HT1080 (cell line): ENCODE results near the gene KRTAP12-1. TPM values are rescaled to one million over a fixed set of nuclear protein-coding genes. Genes with fewer than 3 reads are reported as not detected.
"Not testable (repeated sequence)": the region's sequence is repeated elsewhere in the genome, so short reads cannot be mapped to it uniquely, and the experiment has no call there.

Source experiments
- DNase-seq: peaks from one replicate; pipeline ENCODE4 v3.0.0-alpha.2; 2015; ENCODE audit warnings: low read depth
- small RNA-seq: library from RNA; depleted of rRNA; stranded (forward); fragments of <200 nt; gene quantifications from one replicate; pipeline ENCODE3, GENCODE V24; 2014
- total RNA-seq: library from RNA; depleted of rRNA; stranded (reverse); fragments of >200 nt; shearing (Covaris generic); gene quantifications from 2 replicates; pipeline ENCODE4 v1.2.3, GENCODE V29; 2014; rRNA removed

The KRTAP12-1 gene
- total RNA-seq, 1 experiment from 2014 or later, result not detected

- DNase-seq, result not testable (repeated sequence)
Observed at GRCh38 chr21:44646366-44647221, 35.4 kb downstream of the KRTAP12-1 start, which contains the start of gene KRTAP10-11. KRTAP10-11 (plus strand) TSS chr21:44646414; CDS start chr21:44646459, 45 bp downstream.

GRCh38 chr21:44644878-44645277 is 37.1 kb downstream of the KRTAP12-1 start:
- no peak for DNase-seq

GRCh38 chr21:44643741-44644310 is 38.1 kb downstream of the KRTAP12-1 start:
- no peak for DNase-seq

- DNase-seq, result no peak
Observed at GRCh38 chr21:44640761-44641160, 41.2 kb downstream of the KRTAP12-1 start.

- no peak for DNase-seq
Observed at GRCh38 chr21:44639331-44639655, 42.7 kb downstream of the KRTAP12-1 start.

- DNase-seq, result not testable (repeated sequence)
Observed at GRCh38 chr21:44638506-44639330, 43.2 kb downstream of the KRTAP12-1 start.

- DNase-seq, result not testable (repeated sequence)
Observed at GRCh38 chr21:44637851-44638348, 44.1 kb downstream of the KRTAP12-1 start.

GRCh38 chr21:44637018-44637850 is 44.7 kb downstream of the KRTAP12-1 start, which contains the start of gene KRTAP10-10:
KRTAP10-10 (plus strand) TSS chr21:44637356; CDS start chr21:44637418, 62 bp downstream.
- no peak for DNase-seq

GRCh38 chr21:44636209-44637017 is 45.5 kb downstream of the KRTAP12-1 start:
- no peak for DNase-seq

GRCh38 chr21:44632067-44632466 is 49.9 kb downstream of the KRTAP12-1 start:
- DNase-seq, result no peak

Small RNA genes within 50 kb of the gene (small RNA-seq; reads per million reads assigned to genes)
- not detected for gene KRTAP12-6P

Other genes with a start within 250 kb of the KRTAP12-1 start
- 0.07 TPM in 1 of 2 replicates, not detected in the other for gene LRRC3, start 226.7 kb downstream of the KRTAP12-1 start, total RNA-seq
- not detected in 2 replicates for gene KRTAP10-1, start 142.0 kb downstream of the KRTAP12-1 start, total RNA-seq
- gene KRTAP10-2, start 130.7 kb downstream of the KRTAP12-1 start, total RNA-seq, result not detected in 2 replicates
- not detected in 2 replicates for gene KRTAP10-3, start 123.4 kb downstream of the KRTAP12-1 start, total RNA-seq
- gene KRTAP10-4, start 108.4 kb downstream of the KRTAP12-1 start, total RNA-seq, result not detected in 2 replicates
- not detected in 2 replicates for gene KRTAP10-5, start 101.6 kb downstream of the KRTAP12-1 start, total RNA-seq
- not detected in 2 replicates for gene KRTAP10-6, start 89.7 kb downstream of the KRTAP12-1 start, total RNA-seq
- not detected in 2 replicates for gene KRTAP10-7, start 81.6 kb downstream of the KRTAP12-1 start, total RNA-seq
- gene KRTAP10-8, start 70.1 kb downstream of the KRTAP12-1 start, total RNA-seq, result not detected in 2 replicates
- not detected in 2 replicates for gene KRTAP10-9, start 55.1 kb downstream of the KRTAP12-1 start, total RNA-seq
- not detected in 2 replicates for gene KRTAP10-10, start 44.8 kb downstream of the KRTAP12-1 start, total RNA-seq
- gene KRTAP10-11, start 35.7 kb downstream of the KRTAP12-1 start, total RNA-seq, result not detected in 2 replicates
- not detected in 2 replicates for gene KRTAP12-4, start 27.5 kb downstream of the KRTAP12-1 start, total RNA-seq
- gene KRTAP12-3, start 24.2 kb downstream of the KRTAP12-1 start, total RNA-seq, result not detected in 2 replicates
- not detected in 2 replicates for gene KRTAP12-2, start 15.2 kb downstream of the KRTAP12-1 start, total RNA-seq
- gene KRTAP10-12, start 15.0 kb upstream of the KRTAP12-1 start, total RNA-seq, result not detected in 2 replicates
- not detected in 2 replicates for gene TSPEAR, start 29.4 kb upstream of the KRTAP12-1 start, total RNA-seq
- 73.1 and 77.6 TPM in 2 replicates for gene UBE2G2, start 119.7 kb upstream of the KRTAP12-1 start, total RNA-seq
- 130 and 154 TPM in 2 replicates for gene SUMO3, start 135.9 kb upstream of the KRTAP12-1 start, total RNA-seq
- 377 and 408 TPM in 2 replicates for gene PTTG1IP, start 191.5 kb upstream of the KRTAP12-1 start, total RNA-seq
- 1.6 and 1.8 TPM in 2 replicates for gene ITGB2, start 238.7 kb upstream of the KRTAP12-1 start, total RNA-seq